HG02623 (cell line): ENCODE measurements around the gene B4GALT5.
A peak's percentile ranks its signal among the peaks of the same experiment; 100 is the strongest.
"Not testable (repeated sequence)": the region's sequence is repeated elsewhere in the genome, so short reads cannot be mapped to it uniquely, and the experiment has no call there.

Experiments used
- ATAC-seq: cut with Tn5 transposase; IDR thresholded peaks from one replicate; pipeline ENCODE4 v1.9.1; 2021; ENCODE audit warnings: moderate library complexity; ENCODE audit not compliant: unreplicated experiment

B4GALT5 gene

DNA sequence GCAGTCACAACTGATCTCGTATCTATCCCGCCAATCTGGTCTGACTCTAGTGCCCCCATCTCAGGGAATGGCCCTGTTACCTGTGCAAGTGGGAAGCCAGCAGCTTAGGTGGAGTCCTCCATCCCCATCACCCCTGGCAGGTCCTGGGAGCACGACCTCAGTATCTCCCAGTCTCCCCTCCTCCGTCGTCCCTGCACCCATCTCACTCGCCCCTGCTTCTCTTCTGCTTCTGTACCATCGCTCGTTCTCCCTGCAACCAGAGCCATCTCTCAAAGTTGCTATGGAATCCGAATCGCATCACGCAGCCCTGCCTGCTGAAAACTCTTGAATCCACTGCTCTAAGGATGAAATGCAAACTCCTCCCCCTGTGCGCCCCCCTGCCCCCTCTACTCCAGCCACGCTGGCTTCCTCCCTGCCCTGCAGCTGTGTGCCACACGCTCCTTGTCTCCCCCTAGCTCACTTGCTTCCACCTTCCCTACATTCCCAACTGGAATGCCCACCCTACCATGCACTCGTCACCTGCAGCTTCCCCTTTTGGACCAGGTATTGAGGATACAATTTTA lies 81.7 kb downstream of the B4GALT5 start:
- ATAC-seq = no peak

DNA sequence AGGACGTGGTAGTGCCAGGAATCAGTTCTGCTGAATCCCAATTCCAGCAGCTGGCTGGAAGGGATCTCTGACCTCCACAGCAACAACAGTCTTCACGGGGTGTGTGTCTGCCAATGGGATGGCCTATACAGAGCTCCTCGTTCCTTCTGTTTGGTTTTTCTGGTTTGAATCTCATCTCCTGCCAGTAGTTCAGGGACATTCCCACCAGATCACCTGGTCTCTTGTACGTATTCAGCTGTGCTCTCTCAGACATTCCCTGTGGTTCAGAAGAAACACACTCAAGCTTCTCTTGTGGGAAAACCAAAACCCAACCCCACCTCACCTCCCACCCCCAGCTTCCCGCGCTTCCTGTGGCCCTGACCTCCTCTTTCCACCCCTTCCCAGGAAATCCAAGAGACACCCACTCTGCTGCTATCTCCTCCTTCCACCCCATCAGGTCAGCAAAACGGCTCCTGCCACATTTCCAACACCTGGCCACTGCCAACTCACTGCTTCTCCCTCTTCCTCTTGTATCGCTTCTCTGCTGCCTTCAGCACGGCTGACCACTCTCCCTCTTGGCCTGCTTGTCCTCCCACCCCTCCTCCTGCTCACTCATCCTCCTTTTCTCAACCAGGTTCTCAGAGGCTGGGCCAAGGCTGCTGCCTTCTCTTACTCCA lies 82.5 kb downstream of the B4GALT5 start:
- ATAC-seq = no peak

DNA sequence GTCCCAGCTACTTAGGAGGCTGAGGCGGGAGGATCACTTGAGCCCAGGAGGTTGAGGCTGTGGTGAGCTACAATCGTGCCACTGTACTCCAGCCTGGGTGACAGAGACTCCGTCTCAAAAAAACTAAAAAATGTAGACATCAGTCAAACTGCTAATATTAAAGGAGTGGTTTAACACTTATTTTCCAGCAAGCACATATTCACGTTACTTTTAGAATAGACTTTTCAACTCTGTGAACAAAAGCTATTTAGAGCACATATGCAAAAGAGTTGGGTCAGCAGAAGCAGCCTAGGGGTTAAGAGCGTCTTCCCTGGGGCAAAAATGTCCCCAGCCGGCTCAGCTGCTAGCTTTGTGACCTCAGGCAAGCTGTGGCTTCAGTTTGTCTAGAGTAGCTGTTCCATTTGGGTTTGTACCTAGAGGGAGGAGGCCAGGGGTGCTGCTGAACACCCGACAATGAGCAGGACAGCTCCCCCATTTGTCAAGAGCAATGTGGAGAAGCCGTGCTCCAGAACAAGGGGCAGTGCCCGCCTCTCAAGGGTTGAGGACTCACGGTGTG lies 83.2 kb downstream of the B4GALT5 start:
- ATAC-seq = peak; percentile 75

DNA sequence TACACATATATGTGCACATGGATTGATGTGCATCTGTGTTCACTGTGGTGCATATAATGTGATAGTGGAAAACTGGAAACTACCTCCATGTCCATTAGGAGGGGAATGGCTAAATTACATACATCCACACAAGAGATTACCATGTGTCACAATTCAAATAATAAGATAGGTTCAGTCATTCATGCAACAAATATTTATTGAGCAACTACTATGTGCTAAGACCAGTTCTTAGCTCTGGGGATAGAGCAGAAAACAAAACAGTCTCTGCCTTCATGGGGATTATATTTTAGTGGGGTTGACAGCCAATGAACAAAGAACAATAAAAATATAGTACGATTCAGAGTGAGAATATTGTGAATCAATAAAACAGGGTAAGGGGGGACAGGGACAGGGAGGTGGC lies 84.1 kb downstream of the B4GALT5 start:
- no peak for ATAC-seq

DNA sequence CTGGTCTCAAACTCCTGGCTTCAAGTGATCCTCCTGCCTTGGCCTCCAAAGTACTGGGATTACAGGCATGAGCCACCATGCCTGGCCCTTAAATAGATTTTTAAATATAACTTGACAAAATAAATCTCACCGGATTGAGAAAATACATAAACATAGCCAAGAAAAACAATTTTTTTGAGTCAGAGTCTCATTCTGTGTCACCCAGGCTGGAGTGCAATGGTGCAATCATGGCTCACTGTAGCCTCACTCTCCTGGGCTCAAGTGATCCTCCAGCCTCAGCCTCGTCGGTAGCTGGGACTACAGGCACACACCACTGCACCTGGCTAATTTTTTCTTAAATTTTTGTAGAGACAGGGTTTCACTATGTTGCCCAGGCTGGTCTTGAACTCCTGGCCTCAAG lies 85.4 kb downstream of the B4GALT5 start:
- not testable (repeated sequence) for ATAC-seq

DNA sequence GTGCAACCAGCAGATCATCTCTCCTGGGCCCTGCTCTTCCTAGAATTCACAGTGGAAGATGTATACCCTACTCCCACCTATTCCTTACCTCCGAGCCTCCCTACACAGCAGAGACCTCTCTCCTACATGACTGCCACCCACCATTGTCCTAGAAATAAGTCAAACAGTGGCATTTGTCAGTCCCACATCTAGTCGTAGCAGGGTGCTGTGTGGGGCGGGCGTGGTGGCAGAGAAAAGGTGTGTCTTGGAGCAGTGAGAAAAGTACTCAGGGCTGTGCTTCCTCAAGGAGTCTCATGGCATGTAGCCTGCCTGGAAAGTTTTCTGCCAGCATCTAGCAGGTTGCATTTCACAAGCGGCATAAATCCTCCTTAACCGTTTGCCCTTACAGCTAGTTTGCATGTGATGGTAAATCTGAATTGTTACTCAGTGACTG lies 86.3 kb downstream of the B4GALT5 start:
- ATAC-seq = no peak

DNA sequence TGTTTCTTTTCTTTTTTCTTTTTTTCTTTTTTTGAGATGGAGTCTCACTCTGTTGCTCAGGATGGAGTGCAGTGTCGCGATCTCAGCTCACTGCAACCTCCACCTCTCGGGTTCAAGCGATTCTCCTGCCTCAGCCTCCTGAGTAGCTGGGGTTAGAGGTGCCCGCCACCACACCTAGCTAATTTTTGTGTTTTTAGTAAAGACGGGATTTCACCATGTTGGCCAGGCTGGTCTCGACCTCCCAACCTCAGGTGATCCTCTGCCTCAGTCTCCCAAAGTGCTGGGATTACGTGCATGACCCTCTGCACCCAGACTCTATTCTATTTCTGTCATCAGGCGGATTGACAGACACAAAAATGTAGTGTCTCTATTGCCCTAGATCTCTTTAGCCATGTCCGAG lies 88.7 kb downstream of the B4GALT5 start:
- ATAC-seq = not testable (repeated sequence)

DNA sequence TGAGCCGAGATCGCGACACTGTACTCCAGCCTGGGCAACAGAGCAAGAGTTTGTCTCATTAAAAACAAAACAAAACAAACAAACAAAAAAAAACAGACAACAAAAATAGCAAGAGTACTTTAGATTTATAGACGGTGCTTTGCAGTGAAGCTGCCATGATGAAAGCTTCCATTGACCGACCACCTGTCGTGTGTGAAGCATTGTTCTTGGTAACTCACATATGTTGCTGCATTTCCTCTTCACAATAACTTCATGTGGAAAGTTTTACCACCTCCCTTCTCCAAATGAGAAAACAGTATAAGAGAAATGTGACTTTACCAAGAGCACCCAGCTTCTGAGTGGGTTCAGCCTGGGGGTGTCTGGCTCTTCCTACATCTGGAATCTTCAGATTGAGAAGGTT lies 89.4 kb downstream of the B4GALT5 start:
- no peak for ATAC-seq

DNA sequence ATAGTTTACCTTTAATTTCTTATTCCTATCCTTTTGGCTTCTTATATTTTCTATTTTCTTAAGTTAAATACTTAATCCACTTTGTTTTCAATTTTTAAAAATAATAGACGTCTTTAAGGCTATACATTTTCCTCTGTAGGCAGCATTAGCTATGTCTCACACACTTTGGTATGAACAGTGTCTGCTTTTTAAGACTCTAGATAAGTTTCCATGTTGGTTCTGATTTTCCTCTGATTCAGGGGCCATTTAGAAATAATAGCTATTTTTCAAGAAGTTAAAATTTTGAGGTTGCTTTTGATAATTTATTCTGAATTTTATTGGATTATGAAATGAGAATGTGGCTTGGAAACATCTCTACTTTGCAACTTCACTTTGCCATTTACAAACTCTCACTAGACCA lies 91.4 kb downstream of the B4GALT5 start:
- ATAC-seq = no peak

DNA sequence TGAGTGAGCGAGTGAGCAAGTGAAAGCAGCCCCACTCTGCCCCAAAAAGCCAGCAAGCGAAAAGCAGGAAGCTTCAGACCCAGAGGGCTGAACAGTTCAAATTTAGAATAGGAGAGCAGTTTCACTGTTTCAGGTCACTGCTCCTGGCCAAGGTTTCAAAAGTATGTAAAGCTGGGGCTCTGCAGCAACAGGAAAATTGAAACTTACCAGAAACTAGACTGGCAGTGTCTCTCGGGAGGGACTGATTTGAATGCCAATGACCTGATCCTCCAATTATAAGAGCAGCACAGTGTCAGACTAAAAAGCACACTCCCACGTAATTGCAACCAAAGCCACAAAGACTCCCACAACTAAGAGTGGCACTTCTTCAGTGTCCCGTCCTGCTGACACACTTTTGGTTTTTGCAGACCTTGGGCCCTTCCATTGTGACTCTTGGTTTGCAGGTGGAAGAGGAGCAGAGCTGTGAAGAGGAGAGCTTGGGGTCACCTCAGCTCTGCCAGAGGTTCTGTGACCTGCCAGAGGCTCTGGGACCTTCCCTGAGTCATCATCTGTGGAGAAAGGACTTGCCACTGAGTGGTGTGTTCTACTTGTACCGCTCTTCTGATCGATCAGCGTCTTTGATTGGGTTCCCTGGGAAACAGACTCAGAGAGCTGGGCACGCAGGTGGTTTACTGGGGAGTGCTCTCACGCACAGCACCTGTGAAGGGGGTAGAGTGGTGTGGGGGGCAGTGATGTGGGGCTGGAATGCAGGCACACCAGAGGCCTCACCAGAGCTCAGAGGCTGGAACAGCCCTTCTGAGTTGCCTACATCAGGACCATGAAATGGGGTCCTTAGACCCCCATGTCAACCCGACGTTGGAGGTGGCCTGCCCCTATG lies 93.1 kb downstream of the B4GALT5 start:
- peak; percentile 79 for ATAC-seq

DNA sequence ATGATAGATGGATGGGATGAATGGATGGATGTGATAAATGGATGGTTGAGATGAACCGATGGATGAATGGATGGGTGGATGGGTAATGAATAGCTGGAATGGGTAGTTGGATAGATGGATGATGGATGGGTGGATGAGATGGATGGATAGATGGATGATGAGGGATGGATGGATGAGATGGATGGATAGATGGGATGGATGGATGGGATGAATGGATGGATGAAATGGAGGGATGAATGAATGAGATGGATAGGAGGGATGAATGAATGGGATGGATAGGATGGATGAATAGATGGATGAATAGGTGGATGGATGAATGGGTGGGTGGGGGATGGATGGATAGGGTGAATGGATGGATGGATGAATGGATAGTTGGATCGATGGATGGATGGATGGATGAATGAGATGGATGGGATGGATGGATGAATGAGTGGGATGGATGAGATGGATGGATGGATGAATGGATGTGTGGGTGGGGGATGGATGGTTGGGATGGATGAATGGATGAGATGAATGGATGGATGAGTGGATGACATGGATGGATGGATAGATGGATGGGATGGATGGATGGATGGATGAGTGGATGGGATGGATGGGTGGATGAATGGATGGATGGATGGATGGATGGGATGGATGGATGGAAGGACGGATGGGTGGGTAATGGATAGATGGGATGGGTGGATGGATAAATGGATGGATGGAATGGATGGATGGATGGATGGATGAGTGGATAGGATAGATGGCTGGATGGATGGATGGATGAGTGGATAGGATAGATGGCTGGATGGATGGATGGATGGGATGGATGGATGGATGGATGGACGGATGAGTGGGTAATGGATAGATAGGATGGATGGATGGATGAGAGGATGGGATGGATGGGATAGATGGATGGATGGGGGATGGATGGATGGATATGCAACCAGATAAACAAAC lies 94.3 kb downstream of the B4GALT5 start:
- no peak for ATAC-seq

DNA sequence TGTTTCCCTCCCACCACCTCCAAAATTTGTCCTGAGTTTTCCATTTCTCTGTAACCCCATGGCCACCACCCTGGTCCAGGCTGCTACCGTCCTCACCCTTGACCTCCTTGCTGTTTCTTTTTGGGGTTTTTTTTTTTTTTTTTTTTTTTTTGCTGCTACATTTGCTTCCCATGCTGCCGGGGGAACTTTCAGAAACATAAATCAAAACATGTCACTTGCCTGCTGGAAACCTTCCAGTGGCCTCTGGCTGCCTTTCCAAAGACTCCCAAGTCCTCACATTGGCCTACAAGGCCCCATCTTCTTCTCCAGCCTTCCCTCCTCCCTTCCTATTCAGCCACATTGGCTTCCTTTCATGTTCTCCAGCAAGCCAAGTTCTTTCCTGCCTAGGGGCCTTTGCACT lies 95.4 kb downstream of the B4GALT5 start:
- no peak for ATAC-seq

DNA sequence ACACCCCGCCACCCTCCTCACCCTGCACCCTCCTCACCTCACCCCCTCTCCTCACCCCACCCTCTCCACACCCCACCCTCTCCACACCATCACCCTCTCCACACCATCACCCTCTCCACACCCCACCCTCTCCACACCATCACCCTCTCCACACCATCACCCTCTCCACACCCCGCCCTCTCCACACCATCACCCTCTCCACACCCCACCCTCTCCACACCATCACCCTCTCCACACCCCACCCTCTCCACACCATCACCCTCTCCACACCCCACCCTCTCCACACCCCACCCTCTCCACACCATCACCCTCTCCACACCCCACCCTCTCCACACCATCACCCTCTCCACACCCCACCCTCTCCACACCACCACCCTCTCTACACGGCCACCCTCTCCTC lies 96.3 kb downstream of the B4GALT5 start:
- ATAC-seq = not testable (repeated sequence)

DNA sequence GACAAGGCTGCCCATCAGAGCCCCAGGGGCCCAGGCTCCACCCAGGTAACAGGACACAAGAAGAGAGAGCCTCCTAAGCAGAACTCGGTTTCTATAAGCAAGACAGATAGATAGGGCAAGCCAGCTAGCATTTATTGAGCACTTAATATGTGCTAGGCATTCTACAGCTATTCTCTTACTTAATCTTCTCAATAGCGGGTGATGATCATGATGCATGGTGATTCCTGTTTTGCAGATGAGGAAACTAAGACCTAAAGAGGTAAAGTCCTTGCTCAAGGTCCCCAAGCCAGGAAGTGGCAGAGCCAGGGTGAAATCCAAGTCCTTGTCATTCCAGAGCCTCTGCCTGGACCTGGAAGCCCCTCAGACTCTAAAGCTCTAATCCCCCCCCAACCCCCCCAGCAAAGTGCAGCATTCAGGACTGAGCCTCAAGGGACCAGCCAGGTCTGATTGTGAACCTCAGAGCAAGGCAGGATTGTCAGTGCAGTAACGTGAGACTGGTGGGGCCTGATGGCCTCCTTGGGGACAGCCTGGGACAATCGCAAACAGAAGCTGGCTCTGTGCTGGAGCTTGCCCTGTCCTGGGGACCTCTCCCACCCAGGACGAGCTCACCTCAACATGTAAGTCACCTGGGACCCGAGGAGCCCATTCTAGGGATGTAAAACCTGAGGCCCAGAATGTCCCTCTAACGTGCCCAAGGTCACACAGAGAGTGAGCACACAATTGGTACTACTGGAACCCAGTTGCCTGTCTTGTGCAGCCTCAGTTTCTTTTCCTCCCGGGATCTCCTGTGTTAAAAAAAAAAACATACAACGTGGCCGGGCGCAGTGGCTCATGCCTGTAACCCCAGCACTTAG lies 97.3 kb downstream of the B4GALT5 start:
- ATAC-seq = no peak

DNA sequence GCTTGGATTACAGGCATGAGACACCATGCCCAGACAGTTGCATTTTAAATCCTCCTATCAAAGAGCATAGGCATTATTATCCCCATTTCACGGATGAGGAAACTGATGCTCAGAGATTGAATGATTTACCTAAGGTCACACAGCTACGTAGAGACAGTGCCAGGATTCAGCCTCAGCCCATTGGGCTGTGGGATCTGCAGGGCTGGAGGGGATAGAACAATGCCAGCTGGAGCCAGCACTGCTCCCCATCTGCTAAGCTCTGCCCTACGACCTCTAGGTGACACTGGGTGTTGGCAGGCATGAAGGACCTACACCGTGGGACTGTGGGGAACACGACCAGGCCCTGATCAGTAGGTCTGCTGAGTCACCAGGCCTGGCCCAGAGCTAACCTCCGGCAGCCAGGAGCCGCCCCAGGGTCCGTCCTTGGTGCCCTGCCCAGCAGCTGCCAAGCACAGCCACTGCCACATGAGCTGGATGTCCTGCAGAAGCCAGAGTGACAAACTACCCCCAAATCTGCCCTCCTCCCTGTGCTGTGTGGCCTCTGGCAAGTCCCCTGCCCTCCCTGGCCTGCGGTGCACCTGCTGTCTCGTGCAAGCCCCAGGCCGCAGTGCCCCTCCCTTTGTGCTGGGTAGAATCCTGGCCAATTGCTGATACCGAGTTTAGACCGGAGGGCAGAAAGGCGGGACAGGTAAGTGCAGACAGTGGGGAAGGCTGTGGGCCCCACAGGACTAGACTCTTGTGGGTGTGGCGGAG lies 98.1 kb downstream of the B4GALT5 start:
- ATAC-seq = no peak

DNA sequence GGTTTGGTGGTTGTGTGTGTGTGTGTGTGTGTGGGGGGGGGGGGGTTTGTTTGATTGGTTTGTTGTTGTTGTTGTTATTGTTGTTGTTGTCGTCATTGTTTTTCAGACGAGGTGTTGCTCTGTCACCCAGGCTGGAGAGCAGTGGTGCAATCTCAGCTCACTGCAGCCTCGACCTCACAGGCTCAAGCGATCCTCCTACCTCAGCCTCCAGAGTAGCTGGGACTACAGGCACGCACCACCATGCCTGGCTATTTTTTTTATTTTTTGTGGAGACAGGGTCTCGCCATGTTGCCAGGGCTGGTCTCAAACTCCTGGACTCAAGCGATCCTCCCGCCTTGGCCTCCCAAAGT lies 98.7 kb downstream of the B4GALT5 start:
- not testable (repeated sequence) for ATAC-seq

DNA sequence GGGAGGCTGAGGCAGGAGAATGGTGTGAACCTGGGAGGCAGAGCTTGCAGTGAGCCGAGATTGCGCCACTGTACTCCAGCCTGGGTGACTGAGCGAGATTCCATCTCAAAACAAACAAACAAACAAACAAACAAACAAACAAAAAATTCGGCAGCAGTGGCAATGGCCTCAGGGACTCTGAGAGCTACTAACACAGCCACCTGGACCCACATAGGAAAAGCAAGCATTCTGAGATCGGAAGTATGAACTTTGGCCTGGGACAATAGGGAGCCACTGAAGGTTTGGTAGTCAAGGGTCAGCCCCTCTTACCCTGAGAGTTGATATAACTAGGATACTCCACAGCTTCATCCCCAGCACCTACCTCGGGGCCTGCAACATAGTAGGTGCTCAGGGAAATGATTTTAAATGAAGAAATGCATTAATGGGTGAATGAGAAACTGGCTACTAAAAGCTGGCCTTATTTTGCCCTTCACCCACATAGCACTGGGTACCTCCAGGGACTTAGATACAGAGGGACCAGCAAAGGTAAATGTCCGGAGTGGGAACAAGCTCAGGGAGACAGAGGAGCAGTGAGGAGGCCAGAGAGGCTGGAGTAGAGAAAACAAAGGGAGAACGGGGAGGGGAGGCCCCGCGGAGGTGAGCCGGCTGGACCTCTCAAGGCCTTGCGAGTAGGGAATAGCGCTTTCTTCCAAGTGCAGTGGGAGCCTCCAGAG lies 99.2 kb downstream of the B4GALT5 start:
- no peak for ATAC-seq

DNA sequence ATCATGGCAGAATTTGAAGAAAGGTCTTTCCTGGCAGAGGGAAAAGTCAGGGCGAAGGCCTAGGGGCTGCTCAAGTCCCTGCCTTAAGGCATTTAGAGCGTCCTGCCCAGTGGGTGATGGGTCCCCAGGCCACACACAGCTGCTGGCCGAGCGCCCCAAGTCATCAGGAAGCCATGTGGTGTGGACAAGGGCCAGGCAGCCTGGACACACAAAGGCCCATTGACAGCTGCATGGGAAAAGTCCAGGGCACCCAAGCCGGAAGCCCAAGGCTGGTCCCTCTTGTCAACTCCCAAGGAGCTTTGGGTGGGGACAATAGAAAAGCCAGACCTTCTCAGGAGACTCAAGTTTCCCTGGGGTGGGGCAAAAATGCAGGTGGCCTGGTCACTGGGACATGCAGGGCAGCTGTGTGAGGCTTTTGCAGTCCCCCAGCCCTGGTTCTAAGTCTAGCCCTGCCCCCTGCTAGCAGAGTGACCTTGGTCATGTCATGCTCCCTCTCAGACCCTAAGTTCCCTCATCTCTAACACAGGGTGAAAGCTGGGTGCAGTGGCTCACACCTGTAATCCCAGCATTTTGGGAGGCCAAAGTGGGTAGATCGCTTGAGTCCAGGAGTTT lies 101.4 kb downstream of the B4GALT5 start:
- no peak for ATAC-seq
